Naive B cell (primary cell): ENCODE measurements around the gene CACNA1A. TPM values are rescaled to one million over a fixed set of nuclear protein-coding genes. Genes with fewer than 3 reads are reported as not detected.
"Not testable (repeated sequence)": the region's sequence is repeated elsewhere in the genome, so short reads cannot be mapped to it uniquely, and the experiment has no call there.

Experiments used
- ATAC-seq, 2 donors: fragments of 150-1000 bp; cut with Tn5 transposase; 2 replicates each; pipeline ENCODE4 v1.10.0; 2021; ENCODE audit warnings: low read depth in 2 of 2, mild to moderate bottlenecking in 2 of 2, moderate library complexity in 2 of 2
- DNase-seq: peaks from one replicate; pipeline ENCODE4 v3.0.0; 2022
- H3K27ac Mint-ChIP-seq, 6 donors: one replicate each; pipeline ENCODE4 v1.8.0; 2020 to 2022; ENCODE audit warnings: mild to moderate bottlenecking in 6 of 6, mixed read lengths in 6 of 6, moderate library complexity in 5 of 6, inconsistent platforms in 2 of 6
- H3K27me3 Mint-ChIP-seq, 3 donors: one replicate each; pipeline ENCODE4 v1.8.0; 2021 to 2022; ENCODE audit warnings: mixed read lengths in 3 of 3, mild to moderate bottlenecking in 1 of 3
- H3K36me3 Mint-ChIP-seq, 2 donors: one replicate each; pipeline ENCODE4 v1.8.0; 2020 to 2022; ENCODE audit warnings: mixed read lengths in 2 of 2, inconsistent platforms in 1 of 2, mild to moderate bottlenecking in 1 of 2
- H3K4me1 Mint-ChIP-seq, 3 donors: one replicate each; pipeline ENCODE4 v1.8.0; 2020 to 2022; ENCODE audit warnings: mixed read lengths in 3 of 3, inconsistent platforms in 1 of 3, mild to moderate bottlenecking in 1 of 3, moderate library complexity in 1 of 3
- H3K4me3 Mint-ChIP-seq, 8 donors: one replicate each; pipeline ENCODE4 v1.8.0; 2020 to 2022; ENCODE audit warnings: mild to moderate bottlenecking in 8 of 8, mixed read lengths in 8 of 8, moderate library complexity in 8 of 8, inconsistent platforms in 2 of 8
- H3K9me3 Mint-ChIP-seq, 7 donors: one replicate each; pipeline ENCODE4 v1.8.0; 2020 to 2022; ENCODE audit warnings: mixed read lengths in 7 of 7, mild to moderate bottlenecking in 5 of 7, inconsistent platforms in 2 of 7, moderate library complexity in 1 of 7
- polyA plus RNA-seq, 6 donors: library from polyadenylated mRNA; unstranded; fragments of 300-500 nt; fragmentation: Illumina TruSeq; gene quantifications; one replicate each; pipeline ENCODE4 v1.2.3, GENCODE V29; 2021; ENCODE audit warnings: low read depth in 6 of 6

CACNA1A gene
- 1 to 10 TPM in 3 of 6 donors, under 1 TPM in 3; 0.24 to 2.2 (median 1.3) TPM for polyA plus RNA-seq

- ATAC-seq: no peak
- Mint-ChIP-seq H3K36me3 (peaks cover 0 to 10% of the 10 kb centered on the region in 2 donors), H3K9me3 (peaks cover 0 to 13% (median 5%) of the 10 kb centered on the region in 7 donors)
These were observed at the start of gene CACNA1A for GRCh38 chr19:13506471-13506820. Gene CACNA1A, minus strand, starts transcription at chr19:13506479. Its CDS starts 255 bp downstream, at chr19:13506224.

GRCh38 chr19:13554506-13555240 lies 48.4 kb upstream of the CACNA1A start:
- H3K27me3 Mint-ChIP-seq: peaks cover 32 to 61% (median 44%) of the 10 kb centered on the region in 3 donors

More at GRCh38 chr19:13506471-13506820, at the start of gene CACNA1A:
- Mint-ChIP-seq H3K4me1 (peaks cover 0 to 14% (median 0%) of the 10 kb centered on the region in 3 donors), H3K27ac (no peak within 1 kb of the TSS), H3K27me3 (peaks cover 58 to 71% (median 69%) of the 10 kb centered on the region in 3 donors), H3K4me3 (peak within 1 kb of the TSS in 7 of 8 donors; percentile 19 to 86 (median 68))
- no peak for DNase-seq

GRCh38 chr19:13553880-13554400 lies 47.7 kb upstream of the CACNA1A start:
- Mint-ChIP-seq H3K36me3 (no peaks in the 10 kb centered on the region), H3K4me3 (no peak overlapping the region), H3K27ac (no peak overlapping the region), H3K9me3 (peaks cover 0 to 6% (median 4%) of the 10 kb centered on the region in 7 donors), H3K4me1 (no peaks in the 10 kb centered on the region), H3K27me3 (peaks cover 34 to 61% (median 42%) of the 10 kb centered on the region in 3 donors)
- DNase-seq (no peak), ATAC-seq (no peak)

More at GRCh38 chr19:13554506-13555240, 48.4 kb upstream of the CACNA1A start:
- H3K9me3 Mint-ChIP-seq: peaks cover 0 to 7% (median 4%) of the 10 kb centered on the region in 7 donors
- H3K27ac Mint-ChIP-seq: peak overlapping the region in 1 of 6 donors; percentile 5
- H3K4me1 Mint-ChIP-seq: no peaks in the 10 kb centered on the region
- no peak overlapping the region for H3K4me3 Mint-ChIP-seq
- DNase-seq (no peak), ATAC-seq (no peak)
- H3K36me3 Mint-ChIP-seq: no peaks in the 10 kb centered on the region

GRCh38 chr19:13548131-13548530 lies 41.9 kb upstream of the CACNA1A start:
- Mint-ChIP-seq H3K27ac (peak overlapping the region in 1 of 6 donors; percentile 69), H3K9me3 (peaks cover 0 to 10% (median 8%) of the 10 kb centered on the region in 7 donors), H3K4me3 (peak overlapping the region in 1 of 8 donors; percentile 16), H3K4me1 (no peaks in the 10 kb centered on the region), H3K36me3 (peaks cover 0 to 5% of the 10 kb centered on the region in 2 donors), H3K27me3 (peaks cover 19 to 49% (median 23%) of the 10 kb centered on the region in 3 donors)
- DNase-seq (no peak), ATAC-seq (no peak)

- peaks cover 0 to 5% of the 10 kb centered on the region in 2 donors for H3K36me3 Mint-ChIP-seq
These were observed 40.8 kb upstream of the CACNA1A start for GRCh38 chr19:13547102-13547501.

GRCh38 chr19:13544423-13544822 lies 38.1 kb upstream of the CACNA1A start:
- Mint-ChIP-seq H3K4me1 (no peaks in the 10 kb centered on the region), H3K27ac (no peak overlapping the region), H3K27me3 (peaks cover 14 to 41% (median 34%) of the 10 kb centered on the region in 3 donors), H3K9me3 (peaks cover 4 to 17% (median 8%) of the 10 kb centered on the region in 7 donors), H3K36me3 (peaks cover 0 to 5% of the 10 kb centered on the region in 2 donors), H3K4me3 (no peak overlapping the region)
- DNase-seq (no peak), ATAC-seq (no peak)

More at GRCh38 chr19:13547102-13547501, 40.8 kb upstream of the CACNA1A start:
- Mint-ChIP-seq H3K4me3 (no peak overlapping the region), H3K27me3 (peaks cover 18 to 49% (median 24%) of the 10 kb centered on the region in 3 donors), H3K9me3 (peaks cover 0 to 10% (median 6%) of the 10 kb centered on the region in 7 donors), H3K4me1 (no peaks in the 10 kb centered on the region), H3K27ac (peak overlapping the region in 1 of 6 donors; percentile 25)
- ATAC-seq (no peak), DNase-seq (no peak)

GRCh38 chr19:13541554-13541953 lies 35.3 kb upstream of the CACNA1A start:
- Mint-ChIP-seq H3K27ac (no peak overlapping the region), H3K27me3 (peaks cover 22 to 45% (median 39%) of the 10 kb centered on the region in 3 donors), H3K4me3 (no peak overlapping the region), H3K9me3 (peaks cover 8 to 25% (median 18%) of the 10 kb centered on the region in 7 donors), H3K36me3 (peaks cover 0 to 5% of the 10 kb centered on the region in 2 donors), H3K4me1 (peaks cover 5 to 9% (median 6%) of the 10 kb centered on the region in 3 donors)
- DNase-seq (no peak), ATAC-seq (no peak)

- Mint-ChIP-seq H3K9me3 (peaks cover 8 to 25% (median 18%) of the 10 kb centered on the region in 7 donors), H3K4me1 (peaks cover 5 to 9% (median 6%) of the 10 kb centered on the region in 3 donors), H3K27me3 (peaks cover 22 to 50% (median 41%) of the 10 kb centered on the region in 3 donors), H3K36me3 (peaks cover 0 to 5% of the 10 kb centered on the region in 2 donors), H3K4me3 (peak overlapping the region in 1 of 8 donors; percentile 42), H3K27ac (no peak overlapping the region)
- DNase-seq: no peak
- no peak for ATAC-seq
These were observed 33.1 kb upstream of the CACNA1A start for GRCh38 chr19:13539332-13539731.

- no peak for DNase-seq
- Mint-ChIP-seq H3K36me3 (peaks cover 0 to 3% of the 10 kb centered on the region in 2 donors), H3K9me3 (peaks cover 7 to 23% (median 15%) of the 10 kb centered on the region in 7 donors), H3K4me1 (peaks cover 5 to 9% (median 6%) of the 10 kb centered on the region in 3 donors), H3K27ac (no peak overlapping the region), H3K27me3 (peaks cover 27 to 49% (median 45%) of the 10 kb centered on the region in 3 donors), H3K4me3 (peak overlapping the region in 2 of 8 donors; percentile 16 to 42)
- no peak for ATAC-seq
These were observed 32.4 kb upstream of the CACNA1A start for GRCh38 chr19:13538601-13539253.

GRCh38 chr19:13537454-13537853 lies 31.2 kb upstream of the CACNA1A start:
- no peak for DNase-seq
- H3K27ac Mint-ChIP-seq: no peak overlapping the region
- H3K36me3 Mint-ChIP-seq: no peaks in the 10 kb centered on the region
- no peak overlapping the region for H3K4me3 Mint-ChIP-seq
- no peak for ATAC-seq
- H3K27me3 Mint-ChIP-seq: peaks cover 24 to 40% (median 38%) of the 10 kb centered on the region in 3 donors
- peaks cover 5 to 9% (median 6%) of the 10 kb centered on the region in 3 donors for H3K4me1 Mint-ChIP-seq
- H3K9me3 Mint-ChIP-seq: peaks cover 4 to 19% (median 12%) of the 10 kb centered on the region in 7 donors

- H3K27ac Mint-ChIP-seq: no peak overlapping the region
- DNase-seq (no peak), ATAC-seq (no peak)
- H3K9me3 Mint-ChIP-seq: peaks cover 0 to 16% (median 4%) of the 10 kb centered on the region in 7 donors
- no peaks in the 10 kb centered on the region for H3K4me1 Mint-ChIP-seq
- no peak overlapping the region for H3K4me3 Mint-ChIP-seq
- peaks cover 0 to 10% of the 10 kb centered on the region in 2 donors for H3K36me3 Mint-ChIP-seq
- H3K27me3 Mint-ChIP-seq: peaks cover 27 to 39% (median 28%) of the 10 kb centered on the region in 3 donors
These were observed 24.4 kb upstream of the CACNA1A start for GRCh38 chr19:13530720-13531119.

GRCh38 chr19:13529721-13530120 lies 23.4 kb upstream of the CACNA1A start:
- H3K4me1 Mint-ChIP-seq, ATAC-seq, H3K4me3 Mint-ChIP-seq, DNase-seq: not testable (repeated sequence)
- peaks cover 0 to 11% of the 10 kb centered on the region in 2 donors for H3K36me3 Mint-ChIP-seq
- peaks cover 2 to 18% (median 5%) of the 10 kb centered on the region in 7 donors for H3K9me3 Mint-ChIP-seq
- peak overlapping the region in 1 of 6 donors; percentile 72 for H3K27ac Mint-ChIP-seq
- peaks cover 33 to 43% (median 37%) of the 10 kb centered on the region in 3 donors for H3K27me3 Mint-ChIP-seq

- H3K4me1 Mint-ChIP-seq: no peaks in the 10 kb centered on the region
- ATAC-seq (no peak), DNase-seq (no peak)
- peaks cover 31 to 61% (median 51%) of the 10 kb centered on the region in 3 donors for H3K27me3 Mint-ChIP-seq
- H3K27ac Mint-ChIP-seq: no peak overlapping the region
- peaks cover 7 to 28% (median 12%) of the 10 kb centered on the region in 7 donors for H3K9me3 Mint-ChIP-seq
- no peak overlapping the region for H3K4me3 Mint-ChIP-seq
- peaks cover 0 to 18% of the 10 kb centered on the region in 2 donors for H3K36me3 Mint-ChIP-seq
These were observed 20.3 kb upstream of the CACNA1A start for GRCh38 chr19:13526552-13526951.
